ENCODE data around the gene TOGARAM1. TPM values are rescaled to one million over a fixed set of nuclear protein-coding genes. Genes with fewer than 3 reads are reported as not detected.

Gene TOGARAM1
- total RNA-seq, 2 donors from 2014 or later: 6.3 to 9.7 TPM

DNA sequence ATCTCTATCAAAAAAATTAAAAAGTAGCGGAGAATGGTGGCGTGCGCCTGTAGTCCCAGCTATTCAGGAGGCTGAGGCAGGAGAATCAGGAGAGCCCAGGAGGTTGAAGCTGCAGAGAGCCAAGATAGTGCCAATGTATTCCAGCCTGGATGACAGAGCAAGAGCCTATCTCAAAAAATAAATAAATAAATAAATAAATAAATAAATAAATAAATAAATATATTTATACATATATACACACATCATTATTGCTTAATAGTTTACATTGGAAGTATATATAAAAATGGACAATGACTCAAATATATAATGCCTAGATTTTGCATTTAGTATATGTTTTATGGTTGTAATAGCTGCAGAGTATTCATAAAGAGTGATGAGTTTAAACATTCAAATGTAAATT is 53.1 kb downstream of the TOGARAM1 start:
- DNase-seq (no peak), ATAC-seq (replicated peaks in 1 of 2) (no peak)
- Mint-ChIP-seq H3K27me3 (ENCODE audit: low read depth) (no peaks in the 10 kb centered on the region), H3K36me3 (ENCODE audit: insufficient read depth in 2 of 2) (peaks cover 5 to 7% of the 10 kb centered on the region in 2 donors), H3K4me1 (ENCODE audit: low read depth) (no peaks in the 10 kb centered on the region), H3K4me3 (no peak overlapping the region), H3K27ac (no peak overlapping the region), H3K9me3 (no peaks in the 10 kb centered on the region)

DNA sequence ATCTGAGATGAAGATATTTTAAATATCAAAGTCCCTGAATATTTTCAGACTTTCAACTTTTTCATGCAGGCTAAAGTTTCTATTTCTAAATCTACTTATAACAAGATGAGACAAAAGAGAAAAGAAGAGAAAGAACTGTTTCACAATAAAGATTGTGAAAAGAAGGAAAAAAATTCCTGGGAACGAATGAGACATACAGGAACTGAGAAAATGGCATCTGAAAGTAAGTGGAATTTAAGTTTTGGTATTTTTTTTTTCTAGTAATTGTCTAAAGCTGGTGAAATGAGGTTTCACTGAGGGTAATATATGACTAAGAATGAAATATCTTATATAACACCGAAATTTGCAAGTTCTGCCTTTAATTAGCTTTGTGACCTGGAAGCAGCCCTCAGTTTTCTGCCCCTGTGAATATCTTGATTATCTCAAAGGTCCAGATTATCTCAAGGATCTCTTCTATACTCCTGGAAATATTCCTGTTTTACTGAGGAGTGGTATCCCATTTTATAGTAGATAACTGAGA is 66.2 kb downstream of the TOGARAM1 start:
- Mint-ChIP-seq H3K27ac (no peak overlapping the region), H3K27me3 (ENCODE audit: low read depth) (no peaks in the 10 kb centered on the region), H3K4me1 (ENCODE audit: low read depth) (no peaks in the 10 kb centered on the region), H3K4me3 (no peak overlapping the region), H3K9me3 (no peaks in the 10 kb centered on the region), H3K36me3 (ENCODE audit: insufficient read depth in 2 of 2) (peaks cover 0 to 4% of the 10 kb centered on the region in 2 donors)
- no peak for DNase-seq
- no peak for ATAC-seq (replicated peaks in 1 of 2)

DNA sequence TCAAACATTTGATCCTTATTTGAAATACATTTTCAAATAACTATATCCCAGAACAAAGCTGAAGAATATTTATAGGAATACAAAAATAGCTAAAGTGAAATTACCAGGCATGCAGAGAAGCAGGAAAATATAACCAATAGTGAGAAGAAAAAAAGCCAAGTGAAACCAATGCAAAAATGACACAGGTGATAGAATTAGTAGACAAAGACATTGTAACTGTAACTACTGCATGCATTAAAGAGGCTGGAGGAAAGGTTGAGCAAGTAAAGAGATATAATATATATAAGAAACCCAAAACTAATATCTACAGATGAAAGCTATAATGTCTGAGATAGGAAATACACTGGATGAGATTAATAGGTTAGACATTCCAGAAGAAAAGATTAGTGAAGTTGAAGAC is 72.7 kb downstream of the TOGARAM1 start:
- no peak for ATAC-seq (replicated peaks in 1 of 2)
- DNase-seq: no peak
- no peaks in the 10 kb centered on the region for H3K4me1 Mint-ChIP-seq (ENCODE audit: low read depth)
- H3K36me3 Mint-ChIP-seq (ENCODE audit: insufficient read depth in 2 of 2): peaks cover 2 to 14% of the 10 kb centered on the region in 2 donors
- H3K27me3 Mint-ChIP-seq (ENCODE audit: low read depth): no peaks in the 10 kb centered on the region
- peak overlapping the region; percentile 50 for H3K27ac Mint-ChIP-seq
- no peaks in the 10 kb centered on the region for H3K9me3 Mint-ChIP-seq
- H3K4me3 Mint-ChIP-seq: no peak overlapping the region

DNA sequence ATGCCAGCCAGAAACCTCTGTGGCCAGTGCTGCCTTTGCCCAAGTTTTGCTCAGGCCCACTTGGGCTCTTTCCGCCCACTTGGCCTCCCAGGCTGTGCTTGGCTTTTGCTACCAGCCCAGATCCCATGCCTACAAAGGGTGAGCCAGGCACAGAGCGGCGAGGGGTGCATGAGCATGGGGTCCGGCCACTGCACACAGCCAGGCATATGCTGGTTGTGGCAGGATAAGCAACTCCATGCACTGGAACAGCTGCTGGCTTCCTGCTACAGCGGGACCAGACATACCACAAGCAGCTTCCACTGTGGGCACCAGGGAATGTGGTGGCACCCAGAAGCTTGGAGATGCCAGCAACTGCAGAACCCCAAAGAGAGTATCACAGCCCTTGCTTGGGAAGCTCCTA is 76.3 kb downstream of the TOGARAM1 start:
- Mint-ChIP-seq H3K4me3 (no peak overlapping the region), H3K9me3 (no peaks in the 10 kb centered on the region), H3K27ac (no peak overlapping the region), H3K4me1 (ENCODE audit: low read depth) (no peaks in the 10 kb centered on the region), H3K27me3 (ENCODE audit: low read depth) (no peaks in the 10 kb centered on the region), H3K36me3 (ENCODE audit: insufficient read depth in 2 of 2) (peaks cover 4 to 13% of the 10 kb centered on the region in 2 donors)
- ATAC-seq (replicated peaks in 1 of 2) (no peak), DNase-seq (no peak)

DNA sequence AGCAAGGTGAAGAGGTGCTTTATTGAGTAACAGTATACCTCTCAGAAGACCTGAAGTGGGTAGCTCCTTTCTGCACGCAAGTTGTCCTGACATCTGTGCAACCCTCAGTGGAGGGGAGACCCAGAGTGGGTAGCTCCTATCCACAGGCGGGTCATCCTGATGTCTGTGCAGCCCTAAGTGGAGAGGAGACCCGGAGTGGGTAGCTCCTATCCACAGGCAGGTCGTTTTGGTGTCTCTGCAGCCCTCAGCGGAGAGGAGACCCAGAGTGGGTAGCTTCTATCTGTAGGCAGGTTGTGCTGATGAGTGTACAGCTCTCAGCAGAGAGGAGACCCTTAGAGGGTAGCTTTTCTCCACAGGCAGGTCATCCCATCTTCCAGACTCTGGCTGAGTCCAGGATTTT is 76.9 kb downstream of the TOGARAM1 start:
- Mint-ChIP-seq H3K27ac (no peak overlapping the region), H3K36me3 (ENCODE audit: insufficient read depth in 2 of 2) (peaks cover 4 to 10% of the 10 kb centered on the region in 2 donors), H3K4me3 (no peak overlapping the region), H3K9me3 (no peaks in the 10 kb centered on the region), H3K4me1 (ENCODE audit: low read depth) (no peaks in the 10 kb centered on the region), H3K27me3 (ENCODE audit: low read depth) (no peaks in the 10 kb centered on the region)
- DNase-seq: no peak
- no peak for ATAC-seq (replicated peaks in 1 of 2)

DNA sequence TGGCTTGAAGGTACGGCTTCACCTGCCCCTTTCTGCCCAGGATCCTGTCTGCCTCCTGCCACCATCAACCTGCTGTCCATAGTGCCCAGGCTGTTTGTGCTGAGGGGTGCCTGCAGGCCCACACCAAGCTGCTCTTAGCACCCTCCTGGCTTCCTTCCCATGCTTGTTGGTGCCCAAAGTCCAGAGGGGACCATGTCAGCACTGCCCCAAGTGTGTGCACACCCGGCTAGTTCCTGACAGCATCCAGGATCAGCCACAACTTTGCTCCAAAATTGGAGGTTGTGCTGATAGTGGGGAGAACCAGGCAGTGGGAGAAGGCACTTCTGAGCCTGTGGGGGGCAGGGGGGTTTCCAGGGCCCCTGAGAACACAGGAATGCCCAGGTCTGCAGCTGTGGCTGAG is 77.4 kb downstream of the TOGARAM1 start:
- Mint-ChIP-seq H3K27ac (no peak overlapping the region), H3K4me3 (no peak overlapping the region), H3K27me3 (ENCODE audit: low read depth) (no peaks in the 10 kb centered on the region), H3K4me1 (ENCODE audit: low read depth) (no peaks in the 10 kb centered on the region), H3K9me3 (no peaks in the 10 kb centered on the region), H3K36me3 (ENCODE audit: insufficient read depth in 2 of 2) (peaks cover 2 to 10% of the 10 kb centered on the region in 2 donors)
- no peak for ATAC-seq (replicated peaks in 1 of 2)
- DNase-seq: no peak

DNA sequence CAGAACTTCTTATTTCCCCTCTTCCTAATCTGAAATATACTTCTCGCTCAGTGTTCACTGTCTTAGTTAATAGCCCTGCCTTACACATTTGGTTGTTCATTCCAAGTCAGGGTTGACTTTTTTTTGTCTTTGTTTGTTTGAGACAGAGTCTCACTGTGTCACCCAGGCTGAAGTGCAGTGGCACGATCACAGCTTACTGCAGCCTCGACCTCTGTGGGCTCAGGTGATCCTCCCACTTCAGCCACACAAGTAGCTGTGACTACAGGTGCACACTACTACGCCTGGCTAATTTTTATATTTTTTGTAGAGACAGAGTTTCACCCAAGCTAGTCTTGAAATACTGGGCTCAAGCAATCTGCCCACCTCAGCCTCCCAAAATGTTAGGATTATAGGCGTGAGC is 79.7 kb downstream of the TOGARAM1 start:
- ATAC-seq (replicated peaks in 1 of 2) (no peak), DNase-seq (no peak)
- H3K4me3 Mint-ChIP-seq: no peak overlapping the region
- no peak overlapping the region for H3K27ac Mint-ChIP-seq
- H3K9me3 Mint-ChIP-seq: no peaks in the 10 kb centered on the region
- no peaks in the 10 kb centered on the region for H3K4me1 Mint-ChIP-seq (ENCODE audit: low read depth)
- no peaks in the 10 kb centered on the region for H3K27me3 Mint-ChIP-seq (ENCODE audit: low read depth)
- peaks cover 2 to 4% of the 10 kb centered on the region in 2 donors for H3K36me3 Mint-ChIP-seq (ENCODE audit: insufficient read depth in 2 of 2)

DNA sequence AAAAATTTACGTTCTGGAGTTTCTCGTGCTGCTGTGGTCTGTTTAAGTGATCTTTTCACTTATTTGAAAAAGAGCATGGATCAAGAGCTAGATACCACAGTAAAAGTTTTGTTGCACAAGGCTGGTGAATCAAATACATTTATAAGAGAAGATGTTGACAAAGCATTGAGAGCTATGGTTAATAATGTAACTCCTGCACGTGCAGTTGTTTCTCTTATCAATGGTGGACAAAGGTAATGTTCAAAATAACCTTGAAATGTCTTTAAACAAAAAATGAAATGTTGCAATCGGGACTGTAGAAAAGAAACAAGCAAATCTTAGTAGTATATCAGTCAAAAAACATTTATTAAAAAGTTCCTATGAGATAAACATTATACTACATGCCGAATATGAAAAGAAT is 82.6 kb downstream of the TOGARAM1 start:
- Mint-ChIP-seq H3K27ac (no peak overlapping the region), H3K27me3 (ENCODE audit: low read depth) (no peaks in the 10 kb centered on the region), H3K9me3 (no peaks in the 10 kb centered on the region), H3K4me3 (no peak overlapping the region), H3K4me1 (ENCODE audit: low read depth) (no peaks in the 10 kb centered on the region), H3K36me3 (ENCODE audit: insufficient read depth in 2 of 2) (peaks cover 2 to 3% of the 10 kb centered on the region in 2 donors)
- no peak for DNase-seq
- ATAC-seq (replicated peaks in 1 of 2): no peak

DNA sequence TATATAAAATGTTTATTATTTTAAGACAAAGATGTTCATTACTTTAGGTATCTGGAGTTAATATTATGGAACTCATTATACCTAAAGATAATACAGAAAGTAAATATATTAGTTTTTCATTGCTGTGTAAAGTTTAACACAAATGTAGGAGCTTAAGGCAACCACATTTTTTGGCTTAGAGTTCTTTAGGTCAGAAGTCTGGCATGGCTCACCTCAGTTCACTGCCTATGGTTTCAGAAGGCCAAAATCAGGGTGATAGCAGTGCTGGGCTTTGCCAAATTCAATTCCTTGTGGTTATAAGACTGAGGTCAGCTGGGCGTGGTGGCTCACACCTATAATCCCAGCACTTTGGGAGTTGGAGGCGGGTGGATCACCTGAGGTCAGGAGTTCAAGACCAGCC is 86.4 kb downstream of the TOGARAM1 start:
- ATAC-seq (replicated peaks in 1 of 2): no peak
- H3K27me3 Mint-ChIP-seq (ENCODE audit: low read depth): no peaks in the 10 kb centered on the region
- no peaks in the 10 kb centered on the region for H3K4me1 Mint-ChIP-seq (ENCODE audit: low read depth)
- H3K27ac Mint-ChIP-seq: no peak overlapping the region
- H3K4me3 Mint-ChIP-seq: no peak overlapping the region
- no peaks in the 10 kb centered on the region for H3K9me3 Mint-ChIP-seq
- H3K36me3 Mint-ChIP-seq (ENCODE audit: insufficient read depth in 2 of 2): no peaks in the 10 kb centered on the region
- no peak for DNase-seq

DNA sequence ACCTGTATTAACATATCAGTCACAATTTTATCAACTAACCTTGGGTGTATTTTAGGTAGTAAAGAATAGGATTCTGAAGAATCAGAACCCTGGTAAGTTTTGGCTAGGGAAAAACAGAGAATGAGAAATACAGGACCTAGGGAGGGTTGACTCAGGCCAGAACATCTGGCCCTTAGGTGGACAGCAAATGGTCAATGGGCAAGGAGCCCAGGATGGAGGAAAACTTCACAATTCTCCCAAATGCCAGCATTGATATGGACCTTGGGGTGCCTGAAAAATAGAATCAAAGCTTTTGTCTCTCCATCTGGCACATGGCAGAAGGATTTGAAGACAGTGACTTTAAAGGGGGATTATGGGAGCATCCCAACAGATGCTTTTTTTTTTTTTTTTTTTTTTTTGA is 89.2 kb downstream of the TOGARAM1 start:
- Mint-ChIP-seq H3K9me3 (no peaks in the 10 kb centered on the region), H3K27ac (no peak overlapping the region), H3K4me1 (ENCODE audit: low read depth) (no peaks in the 10 kb centered on the region), H3K4me3 (no peak overlapping the region), H3K36me3 (ENCODE audit: insufficient read depth in 2 of 2) (peaks cover 0 to 6% of the 10 kb centered on the region in 2 donors), H3K27me3 (ENCODE audit: low read depth) (no peaks in the 10 kb centered on the region)
- DNase-seq (no peak), ATAC-seq (replicated peaks in 1 of 2) (no peak)

DNA sequence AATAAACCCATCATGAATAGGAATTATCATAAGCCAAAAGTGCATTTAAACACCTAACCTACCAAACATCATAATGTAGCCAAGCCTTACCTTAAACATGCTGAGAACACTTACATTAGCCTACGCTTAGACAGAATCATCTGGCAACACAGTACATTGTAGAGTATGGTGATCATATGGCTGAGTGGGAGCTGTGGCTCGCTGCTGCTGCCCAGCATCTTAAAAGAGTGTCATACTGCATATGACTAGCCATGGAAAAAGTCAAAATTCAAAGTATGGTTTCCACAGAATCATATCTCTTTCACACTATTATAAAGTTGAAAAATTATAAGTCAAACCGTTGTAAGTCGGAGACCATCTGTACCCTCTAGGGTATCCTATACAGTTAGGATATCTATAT is 89.9 kb downstream of the TOGARAM1 start:
- no peak for DNase-seq

DNA sequence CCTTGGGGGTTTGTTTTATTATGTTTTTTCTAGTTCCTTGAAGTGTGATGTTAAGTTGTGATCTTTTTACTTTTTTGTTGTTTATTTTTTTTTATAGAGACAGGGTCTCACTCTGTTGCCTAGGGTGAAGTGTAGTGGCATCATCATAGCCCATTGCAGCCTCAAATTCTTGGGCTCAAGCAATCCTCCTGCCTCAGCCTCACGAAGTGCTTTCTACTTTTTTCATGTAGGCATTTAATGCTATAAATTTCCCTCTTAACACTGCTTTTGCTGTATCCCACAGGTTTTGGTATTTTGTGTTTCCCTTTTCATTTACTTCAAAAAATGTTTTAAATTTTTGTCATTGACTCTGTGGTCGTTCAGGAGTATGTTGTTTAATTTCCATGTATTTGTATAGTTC is 95.4 kb downstream of the TOGARAM1 start:
- DNase-seq: no peak
- no peak overlapping the region for H3K4me3 Mint-ChIP-seq
- H3K9me3 Mint-ChIP-seq: no peaks in the 10 kb centered on the region
- ATAC-seq (replicated peaks in 1 of 2): no peak
- no peaks in the 10 kb centered on the region for H3K4me1 Mint-ChIP-seq (ENCODE audit: low read depth)
- H3K36me3 Mint-ChIP-seq (ENCODE audit: insufficient read depth in 2 of 2): peaks cover 5 to 10% of the 10 kb centered on the region in 2 donors
- H3K27ac Mint-ChIP-seq: peak overlapping the region; percentile 42
- H3K27me3 Mint-ChIP-seq (ENCODE audit: low read depth): no peaks in the 10 kb centered on the region

More for the DNA sequence above, 89.9 kb downstream of the TOGARAM1 start:
- H3K36me3 Mint-ChIP-seq (ENCODE audit: insufficient read depth in 2 of 2): peaks cover under 1 to 6% of the 10 kb centered on the region in 2 donors
- ATAC-seq (replicated peaks in 1 of 2): no peak
- no peaks in the 10 kb centered on the region for H3K27me3 Mint-ChIP-seq (ENCODE audit: low read depth)
- H3K9me3 Mint-ChIP-seq: no peaks in the 10 kb centered on the region
- H3K4me1 Mint-ChIP-seq (ENCODE audit: low read depth): no peaks in the 10 kb centered on the region
- H3K27ac Mint-ChIP-seq: no peak overlapping the region
- no peak overlapping the region for H3K4me3 Mint-ChIP-seq

DNA sequence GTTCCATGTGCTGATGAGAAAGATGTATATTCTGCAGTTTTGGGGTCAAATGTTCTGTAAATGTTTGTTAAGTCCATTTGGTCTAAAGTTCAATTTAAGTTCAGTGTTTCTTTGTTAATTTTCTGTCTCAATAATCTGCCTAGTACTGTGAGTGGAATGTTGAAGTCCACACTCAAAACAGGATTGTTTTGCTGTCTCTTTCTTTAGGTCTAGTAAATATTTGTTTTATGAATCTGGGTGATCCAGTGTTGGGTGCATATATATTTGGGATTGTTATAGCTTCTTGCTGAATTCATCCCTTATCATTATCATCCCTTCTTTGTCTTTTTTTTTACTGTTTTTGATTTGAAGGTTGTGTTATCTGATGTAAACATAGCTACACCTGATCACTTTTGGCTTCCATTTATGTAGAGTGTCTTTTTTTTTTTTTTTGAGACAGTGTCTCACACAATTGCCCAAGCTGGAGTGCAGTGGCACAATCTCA is 95.9 kb downstream of the TOGARAM1 start:
- no peaks in the 10 kb centered on the region for H3K4me1 Mint-ChIP-seq (ENCODE audit: low read depth)
- no peaks in the 10 kb centered on the region for H3K27me3 Mint-ChIP-seq (ENCODE audit: low read depth)
- H3K36me3 Mint-ChIP-seq (ENCODE audit: insufficient read depth in 2 of 2): peaks cover 5 to 10% of the 10 kb centered on the region in 2 donors
- DNase-seq (no peak), ATAC-seq (replicated peaks in 1 of 2) (no peak)
- H3K9me3 Mint-ChIP-seq: no peaks in the 10 kb centered on the region
- peak overlapping the region; percentile 42 for H3K27ac Mint-ChIP-seq
- H3K4me3 Mint-ChIP-seq: no peak overlapping the region

DNA sequence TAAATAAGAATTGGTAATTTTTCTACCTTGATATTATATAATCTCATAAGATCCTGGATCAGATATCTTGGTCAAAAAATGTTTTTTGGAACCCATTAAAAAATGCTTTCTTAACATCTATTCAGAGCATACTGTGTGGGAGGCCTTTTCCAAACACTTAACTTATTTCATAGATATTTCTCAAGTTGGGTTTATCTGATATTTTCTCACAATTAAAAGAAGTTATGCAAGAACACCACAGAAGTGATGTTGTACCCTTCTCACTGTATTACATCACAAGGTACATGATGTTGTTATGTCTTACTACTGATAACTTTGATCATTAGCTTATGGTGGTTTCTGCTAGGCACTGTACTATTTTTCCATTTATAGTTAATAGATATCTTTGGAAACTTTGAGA is 98.6 kb downstream of the TOGARAM1 start:
- no peak overlapping the region for H3K27ac Mint-ChIP-seq
- no peaks in the 10 kb centered on the region for H3K4me1 Mint-ChIP-seq (ENCODE audit: low read depth)
- DNase-seq (no peak), ATAC-seq (replicated peaks in 1 of 2) (no peak)
- no peak overlapping the region for H3K4me3 Mint-ChIP-seq
- no peaks in the 10 kb centered on the region for H3K27me3 Mint-ChIP-seq (ENCODE audit: low read depth)
- H3K9me3 Mint-ChIP-seq: no peaks in the 10 kb centered on the region
- H3K36me3 Mint-ChIP-seq (ENCODE audit: insufficient read depth in 2 of 2): peaks cover 5 to 6% of the 10 kb centered on the region in 2 donors
